AG09309 (cell line): Measurements from ENCODE around the gene DPYD.
A peak's percentile ranks its signal among the peaks of the same experiment; 100 is the strongest.

ENCODE experiments used
- DNase-seq: peaks from one replicate; pipeline ENCODE4 v3.0.0-alpha.2; 2010; ENCODE audit warnings: low read depth
- H3K4me3 ChIP-seq: 2 replicates; pipeline ENCODE4 v1.5.1; 2011; ENCODE audit warnings: mild to moderate bottlenecking, low read depth, low read length, moderate library complexity; ENCODE audit not compliant: control insufficient read depth
- TF ChIP-seq, protein P1 (sequence below): IDR thresholded peaks from 2 replicates; pipeline ENCODE4 v1.5.1; 2011; ENCODE audit warnings: mild to moderate bottlenecking, low read depth, low read length, inconsistent platforms; ENCODE audit not compliant: insufficient read depth, control insufficient read depth; ENCODE audit errors: missing control alignments

Gene DPYD

DNA sequence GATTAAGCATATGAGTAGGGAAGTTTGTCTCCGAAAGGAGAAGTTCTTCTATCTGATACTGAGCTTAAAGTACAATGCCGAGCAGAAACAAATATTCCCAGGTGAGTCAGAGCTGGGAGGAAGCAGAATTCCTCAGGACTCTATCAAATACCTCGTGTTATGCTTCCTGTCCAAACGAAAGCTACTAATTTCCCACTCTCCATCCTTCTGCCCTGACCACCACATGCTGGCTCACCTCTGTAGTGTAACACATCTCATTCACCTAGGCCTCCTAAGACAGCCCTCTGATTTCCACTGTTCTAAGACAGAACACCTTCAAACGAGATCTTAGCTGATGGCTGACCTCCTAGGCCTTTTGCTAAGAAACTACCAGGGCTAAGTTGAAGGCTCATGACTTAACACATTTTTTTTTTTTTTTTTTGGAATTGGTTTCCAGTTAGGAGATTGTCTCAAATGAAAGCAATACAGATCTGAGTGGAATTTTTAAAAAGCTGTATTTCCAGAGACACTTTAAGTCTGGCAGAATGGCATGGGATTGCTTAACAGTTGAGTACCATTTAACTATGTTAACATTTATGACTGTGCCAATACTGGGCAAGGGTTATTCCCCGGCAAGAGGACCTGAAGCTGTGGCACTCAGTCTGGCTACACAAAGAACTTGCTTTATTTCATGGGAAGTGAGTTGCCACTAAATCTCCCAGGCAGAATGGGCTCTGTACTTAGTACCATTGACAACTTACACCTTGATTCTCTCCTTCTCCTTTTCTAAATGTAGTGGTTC lies 583.4 kb downstream of the DPYD start:
- TF ChIP-seq, protein P1, sequence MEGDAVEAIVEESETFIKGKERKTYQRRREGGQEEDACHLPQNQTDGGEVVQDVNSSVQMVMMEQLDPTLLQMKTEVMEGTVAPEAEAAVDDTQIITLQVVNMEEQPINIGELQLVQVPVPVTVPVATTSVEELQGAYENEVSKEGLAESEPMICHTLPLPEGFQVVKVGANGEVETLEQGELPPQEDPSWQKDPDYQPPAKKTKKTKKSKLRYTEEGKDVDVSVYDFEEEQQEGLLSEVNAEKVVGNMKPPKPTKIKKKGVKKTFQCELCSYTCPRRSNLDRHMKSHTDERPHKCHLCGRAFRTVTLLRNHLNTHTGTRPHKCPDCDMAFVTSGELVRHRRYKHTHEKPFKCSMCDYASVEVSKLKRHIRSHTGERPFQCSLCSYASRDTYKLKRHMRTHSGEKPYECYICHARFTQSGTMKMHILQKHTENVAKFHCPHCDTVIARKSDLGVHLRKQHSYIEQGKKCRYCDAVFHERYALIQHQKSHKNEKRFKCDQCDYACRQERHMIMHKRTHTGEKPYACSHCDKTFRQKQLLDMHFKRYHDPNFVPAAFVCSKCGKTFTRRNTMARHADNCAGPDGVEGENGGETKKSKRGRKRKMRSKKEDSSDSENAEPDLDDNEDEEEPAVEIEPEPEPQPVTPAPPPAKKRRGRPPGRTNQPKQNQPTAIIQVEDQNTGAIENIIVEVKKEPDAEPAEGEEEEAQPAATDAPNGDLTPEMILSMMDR, result no peak
- H3K4me3 ChIP-seq, result no peak overlapping the region
- DNase-seq, result no peak

DNA sequence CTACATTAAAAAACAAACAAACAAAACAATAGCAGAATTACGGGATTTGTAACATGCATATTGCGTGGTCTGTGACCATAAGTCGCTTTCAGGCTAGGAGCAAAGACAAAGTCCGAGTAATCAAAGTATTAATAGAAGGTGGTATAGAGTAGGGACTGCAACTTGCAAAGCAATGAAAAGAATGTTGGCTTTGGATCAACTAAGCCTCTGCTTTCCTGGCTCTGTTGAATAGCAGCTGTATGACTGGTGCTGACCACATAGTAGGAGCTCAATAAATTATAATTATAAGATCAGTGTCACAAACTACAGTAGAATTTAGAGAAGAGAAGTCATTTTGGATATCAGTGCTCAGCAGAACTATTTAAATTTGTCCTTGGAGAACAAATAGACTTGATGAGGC lies 586.4 kb downstream of the DPYD start:
- TF ChIP-seq, protein P1, result no peak
- no peak overlapping the region for H3K4me3 ChIP-seq
- peak; percentile 63 for DNase-seq

DNA sequence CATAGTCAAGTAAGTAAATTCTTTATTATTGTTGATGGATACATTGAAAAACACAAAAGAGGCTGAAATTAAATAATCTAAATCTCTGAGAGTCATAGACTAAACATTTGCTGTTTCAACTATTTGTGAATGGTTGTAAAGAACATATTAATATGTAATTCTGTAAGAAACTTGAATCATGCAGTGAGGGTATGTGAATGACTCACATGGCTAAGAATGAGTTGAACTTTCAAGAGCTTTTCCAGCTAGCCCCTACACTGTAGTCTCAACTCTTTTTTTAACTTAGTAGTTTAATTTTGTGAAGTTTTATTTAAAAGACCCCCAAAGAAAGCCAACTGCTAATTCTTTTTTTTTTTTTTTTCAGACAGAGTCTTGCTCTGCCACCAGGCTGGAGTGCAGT lies 588.1 kb downstream of the DPYD start:
- DNase-seq, result peak; percentile 25
- TF ChIP-seq, protein P1, result no peak

DNA sequence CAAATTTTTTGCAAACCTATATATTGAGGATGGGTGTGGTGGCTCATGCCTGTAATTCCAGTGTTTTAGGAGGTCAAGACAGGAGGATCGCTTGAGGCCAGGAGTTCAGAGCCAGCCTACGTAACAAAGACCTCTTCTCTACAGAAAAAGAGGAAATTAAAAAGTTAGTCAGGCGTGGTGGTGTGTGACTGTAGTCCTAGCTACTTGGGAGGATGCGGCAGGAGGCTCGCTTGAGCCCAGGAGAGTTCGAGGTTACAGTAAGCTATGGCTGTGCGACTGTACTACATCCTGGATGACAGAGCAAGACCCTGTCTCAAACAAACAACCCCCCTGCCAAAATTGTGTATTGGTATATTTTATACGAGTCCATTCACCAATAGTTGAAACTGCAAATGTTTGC lies 589.7 kb downstream of the DPYD start:
- TF ChIP-seq, protein P1, result no peak
- no peak for DNase-seq
- no peak overlapping the region for H3K4me3 ChIP-seq

More for the DNA sequence above, 588.1 kb downstream of the DPYD start:
- H3K4me3 ChIP-seq, result no peak overlapping the region

DNA sequence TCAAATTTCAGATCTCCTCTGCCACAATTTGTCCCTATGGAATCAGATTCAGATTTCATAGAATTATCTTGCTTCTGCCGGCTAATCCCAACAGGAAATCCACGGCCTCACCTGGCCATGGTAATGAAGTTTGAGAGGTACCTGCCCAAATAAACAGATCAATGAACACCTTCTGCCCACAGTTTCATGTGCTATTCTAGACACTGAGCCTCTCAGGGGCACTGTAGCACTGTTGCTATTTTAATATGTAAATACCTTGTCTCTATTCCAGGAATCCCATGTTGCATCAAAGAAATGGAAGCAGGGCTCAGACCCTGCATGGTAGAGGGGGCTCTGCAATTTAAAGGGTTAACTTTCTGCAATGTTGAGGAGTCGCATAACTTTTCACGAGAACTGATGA lies 606.1 kb downstream of the DPYD start:
- TF ChIP-seq, protein P1, result no peak
- H3K4me3 ChIP-seq, result no peak overlapping the region
- DNase-seq, result no peak

DNA sequence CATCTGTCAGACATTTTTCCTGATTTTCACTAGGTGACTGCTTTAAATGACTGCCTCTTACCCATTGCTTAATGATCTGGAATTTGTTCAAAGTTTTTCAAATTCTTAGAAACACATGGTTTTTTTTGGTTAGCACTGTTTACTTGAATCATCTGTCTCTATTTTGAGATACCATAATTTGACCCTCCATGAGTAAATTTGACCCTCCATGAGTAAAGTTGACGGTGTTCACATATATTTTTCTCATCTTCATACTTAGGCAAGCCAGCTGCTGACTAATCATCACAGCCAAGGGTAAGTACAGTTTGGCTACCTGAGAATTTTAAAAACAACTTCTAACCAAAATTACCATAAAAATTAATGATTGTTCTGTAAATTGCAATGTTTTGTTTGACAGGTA lies 612.7 kb downstream of the DPYD start:
- DNase-seq, result peak; percentile 34
- TF ChIP-seq, protein P1, result no peak
- no peak overlapping the region for H3K4me3 ChIP-seq
